Small intestine (tissue), 7 donors: Measurements from ENCODE around the gene RPS6KL1. TPM values are rescaled to one million over a fixed set of nuclear protein-coding genes. Genes with fewer than 3 reads are reported as not detected.
"Not testable (repeated sequence)": the region's sequence is repeated elsewhere in the genome, so short reads cannot be mapped to it uniquely, and the experiment has no call there.

Experiments
- DNase-seq, 2 donors: peaks; one replicate each; pipeline versions ENCODE4 v3.0.0 to v3.0.0-alpha.2; 2013
- FAIRE-seq: peaks from 2 replicates; lab custom pipeline; 2012; peaks lifted over from hg19 to GRCh38; lab: Jason Lieb, UNC
- H3K27ac ChIP-seq, 3 donors: one replicate each; pipeline ENCODE4 v1.5.1; 2013; ENCODE audit warnings: low read length in 2 of 3, mild to moderate bottlenecking in 2 of 3, control low read depth in 1 of 3, inconsistent platforms in 1 of 3, low read depth in 1 of 3, moderate library complexity in 1 of 3
- H3K27me3 ChIP-seq, 3 donors: one replicate each; pipeline ENCODE4 v1.6.1; 2013; ENCODE audit warnings: low read length in 3 of 3, inconsistent platforms in 1 of 3; ENCODE audit not compliant: control insufficient read depth in 3 of 3, insufficient read depth in 3 of 3
- H3K36me3 ChIP-seq, 3 donors: one replicate each; pipeline ENCODE4 v1.6.1; 2013; ENCODE audit warnings: low read length in 3 of 3, inconsistent platforms in 1 of 3, low read depth in 1 of 3, mild to moderate bottlenecking in 1 of 3, moderate library complexity in 1 of 3; ENCODE audit not compliant: control insufficient read depth in 3 of 3, insufficient read depth in 2 of 3
- H3K4me1 ChIP-seq, 3 donors: one replicate each; pipeline ENCODE4 v1.6.1; 2013; ENCODE audit warnings: low read length in 2 of 3, inconsistent platforms in 1 of 3, low read depth in 1 of 3, mild to moderate bottlenecking in 1 of 3, moderate library complexity in 1 of 3; ENCODE audit not compliant: control insufficient read depth in 3 of 3, insufficient read depth in 2 of 3
- H3K4me3 ChIP-seq, 3 donors: one replicate each; pipeline ENCODE4 v1.5.1; 2013; ENCODE audit warnings: low read length in 3 of 3, control low read depth in 1 of 3, inconsistent platforms in 1 of 3, low read depth in 1 of 3, mild to moderate bottlenecking in 1 of 3, moderate library complexity in 1 of 3
- H3K9me3 ChIP-seq, 2 donors: one replicate each; pipeline ENCODE4 v1.6.1; 2013; ENCODE audit warnings: low read depth in 1 of 2, low read length in 1 of 2; ENCODE audit not compliant: control insufficient read depth in 2 of 2, insufficient read depth in 1 of 2
- WGBS, 3 donors: extraction: QIAGEN DNeasy Blood & Tissue Kit; methylation state at CpG; one replicate each; pipeline ENCODE4 v1.1.7; 2013; 5-methylcytosine and 5-hydroxymethylcytosine counted together
- polyA plus RNA-seq, 4 donors: library from polyadenylated mRNA; stranded (reverse) in 3 of 4; unstranded in 1 of 4; fragments of 200-250 nt in 3 of 4; fragments of 120-200 nt in 1 of 4; gene quantifications; one replicate each; pipeline versions ENCODE4 v1.2.1 to v1.2.3, GENCODE V29; 2013
- donor health status: healthy with polysubstance abuse.
- donor health status: control.
- donor health status: control.
- donor health status: Bipolar disorder and iron deficiency.
- donor health status: healthy.

RPS6KL1 gene
- polyA plus RNA-seq, 4 donors, result 1.8 to 3.5 (median 3.0) TPM

- no peaks in the 10 kb centered on the region for H3K9me3 ChIP-seq
- H3K27ac ChIP-seq, result no peak overlapping the region
- H3K4me3 ChIP-seq, result no peak overlapping the region
- peaks cover 0 to 4% (median 0%) of the 10 kb centered on the region in 3 donors for H3K4me1 ChIP-seq
- WGBS, 3 donors, result 69 to 81% (median 79%) methylated on average over 25 to 26 of the region's 26 CpGs
- H3K27me3 ChIP-seq, result peaks cover 0 to 2% (median 0%) of the 10 kb centered on the region in 3 donors
- FAIRE-seq (no peak), DNase-seq (no peak)
- H3K36me3 ChIP-seq, result no peaks in the 10 kb centered on the region
These were observed 11.7 kb upstream of the RPS6KL1 start for GRCh38 chr14:74934476-74935359.

- no peak overlapping the region for H3K27ac ChIP-seq
- H3K36me3 ChIP-seq, result no peaks in the 10 kb centered on the region
- H3K27me3 ChIP-seq, result peaks cover 0 to 8% (median 0%) of the 10 kb centered on the region in 3 donors
- H3K9me3 ChIP-seq, result no peaks in the 10 kb centered on the region
- no peak overlapping the region for H3K4me3 ChIP-seq
- 28 to 44% (median 44%) methylated on average over 4 of the region's 4 CpGs for WGBS, 3 donors
- DNase-seq, result no peak
- FAIRE-seq, result no peak
- peaks cover 0 to 4% (median 0%) of the 10 kb centered on the region in 3 donors for H3K4me1 ChIP-seq
These were observed 11.0 kb upstream of the RPS6KL1 start for GRCh38 chr14:74934041-74934440.

- H3K4me1 ChIP-seq, H3K9me3 ChIP-seq, H3K27me3 ChIP-seq, FAIRE-seq, DNase-seq, H3K4me3 ChIP-seq, H3K27ac ChIP-seq, H3K36me3 ChIP-seq: not testable (repeated sequence)
- 72 to 80% (median 80%) methylated on average over 4 of the region's 4 CpGs for WGBS, 3 donors
These were observed 9.9 kb upstream of the RPS6KL1 start for GRCh38 chr14:74932936-74933335.

GRCh38 chr14:74932401-74932901, 9.4 kb upstream of the RPS6KL1 start:
- Histone ChIP-seq H3K27me3 (peaks cover 0 to 8% (median 0%) of the 10 kb centered on the region in 3 donors), H3K9me3 (no peaks in the 10 kb centered on the region), H3K27ac (peak overlapping the region in 1 of 3 donors; percentile 15), H3K36me3 (no peaks in the 10 kb centered on the region), H3K4me3 (no peak overlapping the region), H3K4me1 (peaks cover 0 to 4% (median 0%) of the 10 kb centered on the region in 3 donors)
- no peak for FAIRE-seq
- 28 to 45% (median 33%) methylated on average over 6 of the region's 6 CpGs for WGBS, 3 donors
- no peak for DNase-seq

- WGBS, 3 donors, result 81 to 88% (median 85%) methylated on average over 7 to 9 of the region's 9 CpGs
These were observed 8.7 kb upstream of the RPS6KL1 start for GRCh38 chr14:74931744-74932143.

GRCh38 chr14:74929242-74929641, 6.2 kb upstream of the RPS6KL1 start:
- H3K36me3 ChIP-seq, result no peaks in the 10 kb centered on the region
- H3K27ac ChIP-seq, result no peak overlapping the region
- WGBS, 3 donors, result 69 to 76% (median 72%) methylated on average over 6 of the region's 6 CpGs

More at GRCh38 chr14:74931744-74932143, 8.7 kb upstream of the RPS6KL1 start:
- not testable (repeated sequence) for H3K9me3 ChIP-seq, H3K27ac ChIP-seq, H3K36me3 ChIP-seq, H3K4me3 ChIP-seq, DNase-seq, H3K27me3 ChIP-seq, FAIRE-seq, H3K4me1 ChIP-seq

GRCh38 chr14:74927225-74927624, 4.2 kb upstream of the RPS6KL1 start:
- no peaks in the 10 kb centered on the region for H3K4me1 ChIP-seq
- 41 to 67% (median 55%) methylated on average over 6 of the region's 6 CpGs for WGBS, 3 donors
- peaks cover 0 to 10% (median 0%) of the 10 kb centered on the region in 3 donors for H3K27me3 ChIP-seq
- H3K4me3 ChIP-seq, result no peak overlapping the region
- FAIRE-seq (no peak), DNase-seq (no peak)
- H3K36me3 ChIP-seq, result no peaks in the 10 kb centered on the region
- H3K27ac ChIP-seq, result no peak overlapping the region
- H3K9me3 ChIP-seq, result no peaks in the 10 kb centered on the region

More at GRCh38 chr14:74929242-74929641, 6.2 kb upstream of the RPS6KL1 start:
- no peaks in the 10 kb centered on the region for H3K4me1 ChIP-seq
- FAIRE-seq (no peak), DNase-seq (no peak)
- peaks cover 0 to 8% (median 0%) of the 10 kb centered on the region in 3 donors for H3K27me3 ChIP-seq
- H3K9me3 ChIP-seq, result no peaks in the 10 kb centered on the region
- H3K4me3 ChIP-seq, result no peak overlapping the region

- no peak for FAIRE-seq
- Histone ChIP-seq H3K9me3 (no peaks in the 10 kb centered on the region), H3K36me3 (peaks cover 0 to 2% (median 0%) of the 10 kb centered on the region in 3 donors), H3K27me3 (peaks cover 0 to 3% (median 0%) of the 10 kb centered on the region in 3 donors), H3K4me1 (no peaks in the 10 kb centered on the region), H3K4me3 (no peak overlapping the region), H3K27ac (no peak overlapping the region)
- no peak for DNase-seq
- 91 to 93% (median 92%) methylated on average over 11 of the region's 11 CpGs for WGBS, 3 donors
These were observed 1.0 kb upstream of the RPS6KL1 start for GRCh38 chr14:74924061-74924460.
